Right lobe of liver (tissue), 6 donors: ENCODE data around the gene ST6GALNAC1. TPM values are rescaled to one million over a fixed set of nuclear protein-coding genes. Genes with fewer than 3 reads are reported as not detected.
A peak's percentile ranks its signal among the peaks of the same experiment; 100 is the strongest.

Experiments
- ATAC-seq, 4 donors: fragments of 200-7000 bp; cut with Tn5 transposase; one replicate each; pipeline ENCODE4 v1.9.1; 2020; ENCODE audit warnings: mild to moderate bottlenecking in 4 of 4, moderate library complexity in 4 of 4
- DNase-seq, 3 donors: peaks; one replicate each; pipeline ENCODE4 v3.0.0-alpha.2; 2020
- H3K27ac ChIP-seq, 3 donors: fragments of 200-600 bp; one replicate each; pipeline ENCODE4 v1.8.0; 2022
- H3K27me3 ChIP-seq, 2 donors: fragments of 200-600 bp; one replicate each; pipeline ENCODE4 v1.8.0; 2022
- H3K36me3 ChIP-seq, 4 donors: fragments of 200-600 bp; sonication (generic) in 1 of 4; one replicate each; pipeline versions ENCODE4 v1.5.1 to v1.8.0; 2017 to 2022; ENCODE audit warnings: control low read depth in 1 of 4
- H3K4me1 ChIP-seq, 4 donors: fragments of 200-600 bp; sonication (generic) in 1 of 4; one replicate each; pipeline versions ENCODE4 v1.5.1 to v1.8.0; 2017 to 2022; ENCODE audit warnings: control low read depth in 1 of 4
- H3K4me3 ChIP-seq, 3 donors: fragments of 200-600 bp; one replicate each; pipeline ENCODE4 v1.8.0; 2022
- H3K9me3 ChIP-seq, 4 donors: fragments of 200-600 bp; sonication (generic) in 1 of 4; one replicate each; pipeline versions ENCODE4 v1.5.1 to v1.8.0; 2017 to 2022; ENCODE audit warnings: control low read depth in 1 of 4
- POLR2A ChIP-seq: fragments of 450-650 bp; IDR thresholded peaks from one replicate; pipeline ENCODE4 v1.6.1; 2017; ENCODE audit warnings: antibody characterized with exemption, mild to moderate bottlenecking
- WGBS: methylation state at CpG from one replicate; pipeline ENCODE4 v1.1.6; 2018; ENCODE audit warnings: low coverage, low lambda C conversion rate; ENCODE audit not compliant: insufficient coverage; ENCODE audit errors: missing lambda C conversion rate; 5-methylcytosine and 5-hydroxymethylcytosine counted together
- intact Hi-C, 2 donors: fragments of 100-400 bp; cut with DNase I; formaldehyde crosslinking; loops; one replicate each; pipeline versions ENCODE4 v1.11.2 to v1.14.1; 2022
- total RNA-seq, 6 experiments: library from RNA; depleted of rRNA in 2 of 6; stranded (reverse); fragments of >200 nt in 2 of 6; fragmentation: NEBNext Ultra II Directional in 3 of 6; extraction: Animal tissue kit (Norgen Biotek cat#: 25700) in 3 of 6; gene quantifications; one replicate each; pipeline versions ENCODE4 v1.1.0 to v1.2.4, GENCODE V29; 2016 to 2023
- TF ChIP-seq, protein P1 (sequence below), 4 donors: fragments of 200-600 bp in 3 of 4; fragments of 450-650 bp in 1 of 4; IDR thresholded peaks; one replicate each; pipeline versions ENCODE4 v1.5.1 to v1.8.0; 2016 to 2022; ENCODE audit warnings: antibody characterized with exemption in 4 of 4, mild to moderate bottlenecking in 2 of 4
- donor health status: DM: no; HTN: yes; CAD: no.
- donor health status: DM: no; HTN: no; CAD: no.
- donor health status: DM: no; HTN: no; CAD: no.
- donor health status: DM: no; HTN: yes; CAD: no.
- donor health status: DM: no; HTN: yes; CAD: no.

The ST6GALNAC1 gene
- total RNA-seq, 6 experiments from 2014 or later, result 0.42 to 1.4 (median 0.62) TPM; not detected in 3

DNA sequence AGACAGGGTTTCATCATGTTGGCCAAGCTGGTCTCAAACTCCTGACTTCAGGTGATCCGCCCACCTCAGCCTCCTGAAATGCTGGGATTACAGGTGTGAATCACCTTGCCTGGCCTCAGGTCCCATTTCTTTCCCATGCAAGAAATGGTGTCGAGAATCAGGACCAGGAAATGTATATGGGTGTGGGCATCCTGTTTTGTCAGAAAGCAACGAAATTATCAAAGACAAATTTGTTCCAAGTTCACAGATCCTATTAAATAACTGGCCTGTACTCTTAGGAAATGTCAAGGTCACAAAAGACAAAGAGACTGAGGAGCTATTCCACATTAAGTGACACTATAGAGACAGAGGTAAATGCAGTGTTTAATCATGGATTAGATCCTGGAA is 17.1 kb upstream of the ST6GALNAC1 start:
- no peak overlapping the region for H3K27ac ChIP-seq
- no peak for TF ChIP-seq POLR2A
- TF ChIP-seq, protein P1, sequence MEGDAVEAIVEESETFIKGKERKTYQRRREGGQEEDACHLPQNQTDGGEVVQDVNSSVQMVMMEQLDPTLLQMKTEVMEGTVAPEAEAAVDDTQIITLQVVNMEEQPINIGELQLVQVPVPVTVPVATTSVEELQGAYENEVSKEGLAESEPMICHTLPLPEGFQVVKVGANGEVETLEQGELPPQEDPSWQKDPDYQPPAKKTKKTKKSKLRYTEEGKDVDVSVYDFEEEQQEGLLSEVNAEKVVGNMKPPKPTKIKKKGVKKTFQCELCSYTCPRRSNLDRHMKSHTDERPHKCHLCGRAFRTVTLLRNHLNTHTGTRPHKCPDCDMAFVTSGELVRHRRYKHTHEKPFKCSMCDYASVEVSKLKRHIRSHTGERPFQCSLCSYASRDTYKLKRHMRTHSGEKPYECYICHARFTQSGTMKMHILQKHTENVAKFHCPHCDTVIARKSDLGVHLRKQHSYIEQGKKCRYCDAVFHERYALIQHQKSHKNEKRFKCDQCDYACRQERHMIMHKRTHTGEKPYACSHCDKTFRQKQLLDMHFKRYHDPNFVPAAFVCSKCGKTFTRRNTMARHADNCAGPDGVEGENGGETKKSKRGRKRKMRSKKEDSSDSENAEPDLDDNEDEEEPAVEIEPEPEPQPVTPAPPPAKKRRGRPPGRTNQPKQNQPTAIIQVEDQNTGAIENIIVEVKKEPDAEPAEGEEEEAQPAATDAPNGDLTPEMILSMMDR (IDR thresholded peaks at IDR 0.05), result no peak
- ATAC-seq (peak in 1 of 4 donors; percentile 15), DNase-seq (no peak)
- 42% methylated on average over 3 of the region's 3 CpGs for WGBS
- H3K4me3 ChIP-seq, result no peak overlapping the region
- no peaks in the 10 kb centered on the region for H3K9me3 ChIP-seq
- H3K4me1 ChIP-seq, result peaks cover 0 to 22% (median 9%) of the 10 kb centered on the region in 4 donors
- no peaks in the 10 kb centered on the region for H3K27me3 ChIP-seq
- H3K36me3 ChIP-seq, result no peaks in the 10 kb centered on the region
- intact Hi-C loops, result no loop called here

DNA sequence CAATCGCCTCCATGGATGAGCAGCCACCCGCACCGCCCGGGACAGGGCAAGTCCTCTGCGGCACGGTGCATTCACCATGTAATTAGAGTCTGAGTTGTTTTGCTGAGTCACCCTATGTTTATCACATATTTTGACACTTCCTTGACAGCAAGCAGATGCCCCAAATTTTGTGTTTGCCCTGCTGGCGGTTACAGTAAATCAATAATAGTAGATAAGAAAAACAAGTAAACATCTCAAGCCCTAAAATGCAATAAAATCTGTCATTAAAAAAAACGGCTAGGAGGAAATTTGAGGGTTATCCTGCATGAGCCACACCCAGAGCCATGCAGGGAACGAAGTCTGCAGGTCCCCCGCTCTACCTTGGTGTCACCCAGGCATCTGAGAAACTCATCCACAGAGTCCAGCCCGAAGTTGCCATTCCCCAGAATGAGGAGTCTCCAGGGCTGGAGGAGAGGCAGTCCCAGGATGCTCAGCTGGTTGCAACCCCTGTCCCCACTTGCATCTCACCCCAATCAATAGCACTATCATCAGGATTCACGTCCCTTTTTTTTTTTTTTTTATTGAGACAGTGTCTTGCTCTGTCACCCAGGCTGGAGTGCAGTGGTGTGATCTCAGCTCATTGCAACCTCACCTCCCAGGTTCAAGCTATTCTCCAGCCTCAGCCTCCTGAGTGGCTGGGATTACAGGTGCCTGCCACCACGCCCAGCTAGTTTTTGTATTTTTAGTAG is 16.5 kb upstream of the ST6GALNAC1 start:
- Histone ChIP-seq H3K27ac (no peak overlapping the region), H3K9me3 (no peaks in the 10 kb centered on the region), H3K36me3 (no peaks in the 10 kb centered on the region), H3K4me3 (no peak overlapping the region), H3K27me3 (no peaks in the 10 kb centered on the region), H3K4me1 (peaks cover 0 to 22% (median 9%) of the 10 kb centered on the region in 4 donors)
- DNase-seq, result peak in 1 of 3 donors; percentile 52
- TF ChIP-seq POLR2A, result no peak
- TF ChIP-seq, protein P1 (IDR thresholded peaks at IDR 0.05), result no peak
- WGBS, result 7% methylated on average over 11 of the region's 13 CpGs
- intact Hi-C loops, result no loop called here
- ATAC-seq, result peak; percentile 78 to 92 (median 82)

DNA sequence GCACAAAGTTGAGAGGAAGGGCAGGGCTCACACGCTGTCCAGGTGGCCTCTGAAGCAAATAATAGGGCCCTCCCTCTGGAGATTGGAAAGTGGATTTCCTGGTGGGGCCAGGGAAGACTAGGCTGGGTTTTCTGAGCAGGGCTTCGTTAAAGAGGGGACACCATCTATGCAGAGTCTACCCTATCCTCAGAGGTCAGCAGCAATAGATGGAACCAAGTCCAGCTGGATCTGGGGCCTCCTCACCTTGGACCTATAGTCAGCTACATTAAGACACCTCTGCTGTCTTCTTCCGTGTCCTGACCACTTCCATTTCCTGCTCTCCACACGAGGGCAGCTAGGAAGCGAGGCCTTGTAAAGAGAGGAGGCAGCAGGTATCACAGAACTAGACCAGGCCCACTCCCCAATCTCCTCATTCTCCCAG is 14.7 kb upstream of the ST6GALNAC1 start:
- Histone ChIP-seq H3K9me3 (no peaks in the 10 kb centered on the region), H3K4me1 (peaks cover 0 to 22% (median 9%) of the 10 kb centered on the region in 4 donors), H3K27me3 (no peaks in the 10 kb centered on the region), H3K27ac (no peak overlapping the region), H3K36me3 (no peaks in the 10 kb centered on the region), H3K4me3 (no peak overlapping the region)
- ATAC-seq (no peak), DNase-seq (no peak)
- 71% methylated on average over 1 of the region's 5 CpGs for WGBS
- TF ChIP-seq, protein P1 (IDR thresholded peaks at IDR 0.05), result no peak
- TF ChIP-seq POLR2A, result no peak
- intact Hi-C loops, result no loop called here

DNA sequence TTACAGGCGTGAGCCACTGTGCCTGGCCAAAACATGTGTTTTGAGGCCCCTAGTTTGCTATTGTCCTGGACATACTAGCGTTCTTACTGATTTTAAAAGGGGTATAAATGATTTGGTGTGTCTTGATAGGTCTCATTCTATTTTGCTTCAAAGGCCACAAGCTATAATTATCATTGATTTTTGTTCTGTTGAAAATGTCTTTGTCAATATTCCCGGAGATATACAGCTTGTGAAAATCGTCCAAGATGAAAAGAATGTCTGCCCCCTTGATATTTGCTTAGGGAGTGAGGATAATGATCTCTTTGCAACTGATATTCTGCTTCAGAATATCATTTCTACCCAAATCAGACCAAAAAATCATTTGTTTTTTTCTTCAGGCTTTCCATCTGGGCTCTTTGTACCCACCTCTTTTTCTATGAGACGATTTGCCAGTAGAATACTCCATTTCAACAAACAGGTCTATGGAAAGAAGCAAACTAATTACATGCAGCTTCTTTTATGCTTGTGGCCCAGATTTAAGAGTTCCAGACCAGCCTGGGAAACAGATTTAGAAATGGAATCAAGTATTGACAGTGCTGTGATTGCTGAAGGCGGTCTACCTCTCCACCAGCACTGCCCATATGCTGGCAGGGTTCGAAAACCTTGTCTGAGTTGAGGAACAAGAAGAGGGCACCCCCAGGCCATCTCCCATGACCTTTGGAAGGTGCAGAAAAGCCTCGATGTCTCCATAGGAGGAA is 14.1 kb upstream of the ST6GALNAC1 start:
- Histone ChIP-seq H3K27me3 (no peaks in the 10 kb centered on the region), H3K4me1 (peaks cover 0 to 22% (median 9%) of the 10 kb centered on the region in 4 donors), H3K36me3 (no peaks in the 10 kb centered on the region), H3K9me3 (no peaks in the 10 kb centered on the region), H3K27ac (no peak overlapping the region), H3K4me3 (no peak overlapping the region)
- intact Hi-C loops, result no loop called here
- TF ChIP-seq, protein P1 (IDR thresholded peaks at IDR 0.05), result no peak
- TF ChIP-seq POLR2A, result no peak
- ATAC-seq (no peak), DNase-seq (no peak)
- 76% methylated on average over 8 of the region's 8 CpGs for WGBS
